Astrocyte (in vitro differentiated cells and primary cell): ENCODE results near the gene FRMD5. TPM values are rescaled to one million over a fixed set of nuclear protein-coding genes. Genes with fewer than 3 reads are reported as not detected.

Experiments used
- DNase-seq: peaks from one replicate; pipeline ENCODE4 v3.0.0-alpha.2; 2010; ENCODE audit warnings: low read depth
- FAIRE-seq: peaks from 2 replicates; lab custom pipeline; 2011; peaks lifted over from hg19 to GRCh38; lab: Jason Lieb, UNC
- H2AFZ ChIP-seq: 2 replicates; pipeline ENCODE4 v1.6.0; 2012; ENCODE audit warnings: low read depth, low read length, inconsistent platforms
- H3K27ac ChIP-seq: 2 replicates; pipeline ENCODE4 v1.5.1; 2011; ENCODE audit warnings: low read depth, low read length, inconsistent platforms
- H3K27me3 ChIP-seq: 2 replicates; pipeline ENCODE4 v1.6.0; 2011; ENCODE audit warnings: low read length, inconsistent platforms; ENCODE audit not compliant: insufficient read depth
- H3K36me3 ChIP-seq: 2 replicates; pipeline ENCODE4 v1.5.1; 2011; ENCODE audit warnings: low read length, inconsistent platforms; ENCODE audit not compliant: insufficient read depth
- H3K4me1 ChIP-seq: 2 replicates; pipeline ENCODE4 v1.5.1; 2011; ENCODE audit warnings: low read length, inconsistent platforms; ENCODE audit not compliant: insufficient read depth
- H3K4me2 ChIP-seq: 2 replicates; pipeline ENCODE4 v1.6.0; 2012; ENCODE audit warnings: low read length, inconsistent platforms
- H3K4me3 ChIP-seq: 2 replicates; pipeline ENCODE4 v1.5.1; 2011; ENCODE audit warnings: low read depth, mild to moderate bottlenecking, low read length, inconsistent platforms; ENCODE audit not compliant: insufficient read depth
- H3K79me2 ChIP-seq: 2 replicates; pipeline ENCODE4 v1.6.0; 2012; ENCODE audit warnings: mild to moderate bottlenecking, low read length, inconsistent platforms; ENCODE audit not compliant: insufficient read depth
- H3K9ac ChIP-seq: 2 replicates; pipeline ENCODE4 v1.6.0; 2012; ENCODE audit warnings: mild to moderate bottlenecking, low read length, inconsistent platforms
- H3K9me3 ChIP-seq: 2 replicates; pipeline ENCODE4 v1.5.1; 2012; ENCODE audit warnings: low read depth, mild to moderate bottlenecking, low read length, inconsistent platforms; ENCODE audit not compliant: insufficient read depth
- H4K20me1 ChIP-seq: 2 replicates; pipeline ENCODE4 v1.6.0; 2012; ENCODE audit warnings: low read length, inconsistent platforms; ENCODE audit not compliant: insufficient read depth
- H3K27ac Mint-ChIP-seq: one replicate; pipeline ENCODE4 v1.8.0; 2021; ENCODE audit warnings: mild to moderate bottlenecking, mixed read lengths; ENCODE audit not compliant: unreplicated experiment
- H3K27me3 Mint-ChIP-seq: one replicate; pipeline ENCODE4 v1.8.0; 2021; ENCODE audit warnings: low read depth, mixed read lengths; ENCODE audit not compliant: unreplicated experiment
- H3K36me3 Mint-ChIP-seq: one replicate; pipeline ENCODE4 v1.8.0; 2021; ENCODE audit warnings: low read depth, mixed read lengths; ENCODE audit not compliant: unreplicated experiment
- H3K4me1 Mint-ChIP-seq: one replicate; pipeline ENCODE4 v1.8.0; 2021; ENCODE audit warnings: low read depth, mixed read lengths; ENCODE audit not compliant: unreplicated experiment
- H3K4me3 Mint-ChIP-seq: one replicate; pipeline ENCODE4 v1.8.0; 2021; ENCODE audit warnings: mild to moderate bottlenecking, moderate library complexity, mixed read lengths; ENCODE audit not compliant: unreplicated experiment
- H3K9me3 Mint-ChIP-seq: one replicate; pipeline ENCODE4 v1.8.0; 2021; ENCODE audit warnings: mild to moderate bottlenecking, mixed read lengths; ENCODE audit not compliant: unreplicated experiment
- EZH2 ChIP-seq: IDR thresholded peaks from 2 replicates; pipeline ENCODE4 v1.6.1; 2012; ENCODE audit warnings: mild to moderate bottlenecking, low read length, inconsistent platforms; ENCODE audit not compliant: insufficient read depth
- total RNA-seq: library from RNA; stranded (reverse); gene quantifications from 2 replicates; pipeline ENCODE4 v1.2.1, GENCODE V29; 2021
- TF ChIP-seq, protein P1 (sequence below): IDR thresholded peaks from 2 replicates; pipeline ENCODE4 v1.5.1; 2011; ENCODE audit warnings: low read depth, mild to moderate bottlenecking, inconsistent platforms, low read length, moderate library complexity; ENCODE audit not compliant: insufficient read depth

The FRMD5 gene
- total RNA-seq, 1 donor from 2014 or later = 19.6 TPM

GRCh38 chr15:43898891-43899290 is 296.2 kb downstream of the FRMD5 start:
- Mint-ChIP-seq H3K36me3 (peaks cover 37% of the 10 kb centered on the region), H3K27me3 (no peaks in the 10 kb centered on the region), H3K4me3 (no peak overlapping the region), H3K4me1 (peaks cover 10% of the 10 kb centered on the region), H3K9me3 (no peaks in the 10 kb centered on the region), H3K27ac (no peak overlapping the region)
- DNase-seq (no peak), FAIRE-seq (no peak)
- Histone ChIP-seq H3K9me3 (no peaks in the 10 kb centered on the region), H3K4me2 (no peak overlapping the region), H3K9ac (no peak overlapping the region), H4K20me1 (peaks cover 3% of the 10 kb centered on the region), H2AFZ (no peak overlapping the region), H3K36me3 (peaks cover 13% of the 10 kb centered on the region), H3K4me3 (no peak overlapping the region), H3K27me3 (no peaks in the 10 kb centered on the region), H3K27ac (no peak overlapping the region), H3K79me2 (no peaks in the 10 kb centered on the region), H3K4me1 (peaks cover 1% of the 10 kb centered on the region)
- TF ChIP-seq, protein P1, sequence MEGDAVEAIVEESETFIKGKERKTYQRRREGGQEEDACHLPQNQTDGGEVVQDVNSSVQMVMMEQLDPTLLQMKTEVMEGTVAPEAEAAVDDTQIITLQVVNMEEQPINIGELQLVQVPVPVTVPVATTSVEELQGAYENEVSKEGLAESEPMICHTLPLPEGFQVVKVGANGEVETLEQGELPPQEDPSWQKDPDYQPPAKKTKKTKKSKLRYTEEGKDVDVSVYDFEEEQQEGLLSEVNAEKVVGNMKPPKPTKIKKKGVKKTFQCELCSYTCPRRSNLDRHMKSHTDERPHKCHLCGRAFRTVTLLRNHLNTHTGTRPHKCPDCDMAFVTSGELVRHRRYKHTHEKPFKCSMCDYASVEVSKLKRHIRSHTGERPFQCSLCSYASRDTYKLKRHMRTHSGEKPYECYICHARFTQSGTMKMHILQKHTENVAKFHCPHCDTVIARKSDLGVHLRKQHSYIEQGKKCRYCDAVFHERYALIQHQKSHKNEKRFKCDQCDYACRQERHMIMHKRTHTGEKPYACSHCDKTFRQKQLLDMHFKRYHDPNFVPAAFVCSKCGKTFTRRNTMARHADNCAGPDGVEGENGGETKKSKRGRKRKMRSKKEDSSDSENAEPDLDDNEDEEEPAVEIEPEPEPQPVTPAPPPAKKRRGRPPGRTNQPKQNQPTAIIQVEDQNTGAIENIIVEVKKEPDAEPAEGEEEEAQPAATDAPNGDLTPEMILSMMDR = no peak
- TF ChIP-seq EZH2 = no peak

GRCh38 chr15:43896543-43896942 is 298.5 kb downstream of the FRMD5 start:
- Histone ChIP-seq H2AFZ (no peak overlapping the region), H3K79me2 (no peaks in the 10 kb centered on the region), H3K27ac (no peak overlapping the region), H3K4me2 (no peak overlapping the region), H4K20me1 (peaks cover 4% of the 10 kb centered on the region), H3K27me3 (no peaks in the 10 kb centered on the region), H3K9me3 (no peaks in the 10 kb centered on the region), H3K36me3 (peaks cover 13% of the 10 kb centered on the region), H3K9ac (no peak overlapping the region), H3K4me3 (no peak overlapping the region), H3K4me1 (no peaks in the 10 kb centered on the region)
- Mint-ChIP-seq H3K4me1 (peaks cover 7% of the 10 kb centered on the region), H3K36me3 (peaks cover 31% of the 10 kb centered on the region), H3K27ac (no peak overlapping the region), H3K27me3 (no peaks in the 10 kb centered on the region), H3K4me3 (no peak overlapping the region), H3K9me3 (no peaks in the 10 kb centered on the region)
- FAIRE-seq (no peak), DNase-seq (no peak)
- TF ChIP-seq, protein P1 = no peak
- no peak for TF ChIP-seq EZH2

DNA sequence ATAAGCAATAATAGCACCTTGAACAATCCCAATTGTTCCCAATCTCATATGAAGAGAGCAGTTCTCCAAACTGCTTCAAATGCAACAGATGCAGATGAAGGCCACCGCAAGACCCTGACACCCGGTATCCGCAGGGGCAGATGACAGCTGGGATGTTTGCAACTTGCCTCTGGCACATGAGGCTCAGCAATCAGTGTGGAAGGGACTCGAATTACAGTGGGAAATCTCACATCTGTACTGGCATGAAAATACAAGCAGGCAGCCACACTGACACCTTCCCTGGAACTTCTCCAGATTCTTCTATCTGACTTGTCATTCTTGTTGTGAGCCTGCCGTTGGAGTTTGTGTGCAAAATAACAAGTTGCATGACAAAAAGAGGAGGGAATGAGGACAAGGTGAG is 299.5 kb downstream of the FRMD5 start:
- peaks cover 7% of the 10 kb centered on the region for H3K4me1 Mint-ChIP-seq
- no peak for DNase-seq
- no peaks in the 10 kb centered on the region for H3K9me3 Mint-ChIP-seq
- no peaks in the 10 kb centered on the region for H3K27me3 ChIP-seq
- H3K27ac Mint-ChIP-seq = no peak overlapping the region
- no peak overlapping the region for H3K27ac ChIP-seq
- H3K36me3 ChIP-seq = peaks cover 13% of the 10 kb centered on the region
- H4K20me1 ChIP-seq = peaks cover 4% of the 10 kb centered on the region
- H3K4me3 ChIP-seq = no peak overlapping the region
- H3K4me1 ChIP-seq = no peaks in the 10 kb centered on the region
- H3K9ac ChIP-seq = no peak overlapping the region
- no peak overlapping the region for H3K4me2 ChIP-seq
- H3K27me3 Mint-ChIP-seq = no peaks in the 10 kb centered on the region
- H3K9me3 ChIP-seq = no peaks in the 10 kb centered on the region
- TF ChIP-seq, protein P1 = no peak
- no peak for TF ChIP-seq EZH2
- no peaks in the 10 kb centered on the region for H3K79me2 ChIP-seq
- no peak for FAIRE-seq
- H2AFZ ChIP-seq = no peak overlapping the region
- H3K4me3 Mint-ChIP-seq = no peak overlapping the region
- H3K36me3 Mint-ChIP-seq = peaks cover 37% of the 10 kb centered on the region
